ENCODE results near the gene SHROOM2.

GRCh38 chrX:9913146-9913433 lies 126.9 kb downstream of the SHROOM2 start:
- TF ChIP-seq POLR2A (IDR thresholded peaks at IDR 0.05; ENCODE audit: low read length), result no peak
- no peak for TF ChIP-seq GATA1 (IDR thresholded peaks at IDR 0.05; ENCODE audit: low read depth, low read length)
